Sigmoid colon (tissue), 4 donors: ENCODE results near the gene GGTLC1.
"Not testable (repeated sequence)": the region's sequence is repeated elsewhere in the genome, so short reads cannot be mapped to it uniquely, and the experiment has no call there.

ENCODE experiments used
- EP300 ChIP-seq, 4 donors: sonication (generic); formaldehyde crosslinking; IDR thresholded peaks; one replicate each; pipeline ENCODE4 v1.6.1; 2017; ENCODE audit warnings: antibody characterized with exemption in 4 of 4
- POLR2A ChIP-seq, 2 donors: fragments of 450-650 bp; IDR thresholded peaks; one replicate each; pipeline ENCODE4 v1.6.1; 2016; ENCODE audit warnings: antibody characterized with exemption in 2 of 2, mild to moderate bottlenecking in 2 of 2, moderate library complexity in 2 of 2
- TF ChIP-seq, protein P1 (sequence below), 4 experiments: fragments of 450-650 bp in 3 of 4; fragments of 200-600 bp in 1 of 4; IDR thresholded peaks; one replicate each; pipeline ENCODE4 v1.5.1; 2016 to 2019; ENCODE audit warnings: antibody characterized with exemption in 4 of 4, mild to moderate bottlenecking in 3 of 4, moderate library complexity in 2 of 4

DNA sequence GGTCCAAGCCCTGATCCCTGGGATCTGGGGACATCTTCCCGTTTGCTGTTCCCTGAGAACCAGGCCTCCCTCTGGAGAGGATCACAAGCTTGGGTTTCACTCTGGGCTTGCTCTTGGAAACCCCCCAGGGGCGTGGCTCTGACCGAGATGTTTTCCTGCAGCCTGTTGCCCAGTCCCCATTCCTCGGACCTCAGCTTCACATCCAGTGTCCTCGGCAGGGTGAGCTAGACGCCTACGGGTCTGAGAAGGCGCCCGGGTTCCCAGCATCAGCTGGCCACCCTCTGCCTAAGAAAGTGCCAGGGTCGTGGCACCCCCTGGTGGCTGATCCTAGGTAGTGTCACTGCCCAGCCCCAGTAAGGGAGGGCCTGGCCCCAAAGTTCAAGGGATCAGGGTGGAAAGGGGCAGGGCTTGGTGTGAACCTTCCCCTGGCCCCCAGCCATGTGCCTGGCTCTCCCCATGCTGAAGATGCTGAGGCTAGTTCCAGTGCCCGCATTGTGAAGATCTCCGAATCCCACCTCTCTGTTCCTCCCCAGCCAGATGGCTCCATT is 4.0 kb downstream of the GGTLC1 start:
- TF ChIP-seq, protein P1, sequence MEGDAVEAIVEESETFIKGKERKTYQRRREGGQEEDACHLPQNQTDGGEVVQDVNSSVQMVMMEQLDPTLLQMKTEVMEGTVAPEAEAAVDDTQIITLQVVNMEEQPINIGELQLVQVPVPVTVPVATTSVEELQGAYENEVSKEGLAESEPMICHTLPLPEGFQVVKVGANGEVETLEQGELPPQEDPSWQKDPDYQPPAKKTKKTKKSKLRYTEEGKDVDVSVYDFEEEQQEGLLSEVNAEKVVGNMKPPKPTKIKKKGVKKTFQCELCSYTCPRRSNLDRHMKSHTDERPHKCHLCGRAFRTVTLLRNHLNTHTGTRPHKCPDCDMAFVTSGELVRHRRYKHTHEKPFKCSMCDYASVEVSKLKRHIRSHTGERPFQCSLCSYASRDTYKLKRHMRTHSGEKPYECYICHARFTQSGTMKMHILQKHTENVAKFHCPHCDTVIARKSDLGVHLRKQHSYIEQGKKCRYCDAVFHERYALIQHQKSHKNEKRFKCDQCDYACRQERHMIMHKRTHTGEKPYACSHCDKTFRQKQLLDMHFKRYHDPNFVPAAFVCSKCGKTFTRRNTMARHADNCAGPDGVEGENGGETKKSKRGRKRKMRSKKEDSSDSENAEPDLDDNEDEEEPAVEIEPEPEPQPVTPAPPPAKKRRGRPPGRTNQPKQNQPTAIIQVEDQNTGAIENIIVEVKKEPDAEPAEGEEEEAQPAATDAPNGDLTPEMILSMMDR (IDR thresholded peaks at IDR 0.05) = not testable (repeated sequence)
- not testable (repeated sequence) for TF ChIP-seq POLR2A, EP300 (IDR thresholded peaks at IDR 0.05)
